Limb (tissue), 2 donors: ENCODE results near the gene TMEM132C.
A peak's percentile ranks its signal among the peaks of the same experiment; 100 is the strongest.

ENCODE experiments used
- DNase-seq, 2 donors: peaks; one replicate each; pipeline ENCODE4 v3.0.0-alpha.2; 2016; ENCODE audit errors: extremely low spot score in 2 of 2

The TMEM132C gene

DNA sequence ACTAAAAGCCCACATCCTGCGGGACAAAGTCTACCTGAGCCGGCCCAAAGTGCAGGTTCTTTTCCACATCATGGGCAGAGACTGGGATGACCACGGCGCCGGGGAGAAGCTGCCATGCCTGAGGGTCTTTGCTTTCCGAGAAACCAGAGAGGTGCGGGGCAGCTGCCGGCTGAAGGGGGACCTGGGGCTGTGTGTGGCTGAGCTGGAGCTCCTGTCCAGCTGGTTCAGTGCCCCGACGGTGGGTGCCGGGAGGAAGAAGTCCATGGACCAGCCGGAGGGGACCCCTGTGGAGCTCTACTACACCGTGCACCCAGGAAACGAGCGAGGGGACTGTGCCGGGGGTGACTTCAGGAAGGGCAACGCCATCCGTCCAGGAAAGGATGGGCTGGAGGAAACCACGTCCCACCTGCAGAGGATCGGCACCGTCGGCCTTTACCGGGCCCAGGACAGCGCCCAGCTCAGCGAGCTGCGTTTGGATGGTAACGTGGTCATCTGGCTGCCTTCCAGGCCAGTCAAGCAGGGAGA, 148.1 kb downstream of the TMEM132C start:
- no peak for DNase-seq

DNA sequence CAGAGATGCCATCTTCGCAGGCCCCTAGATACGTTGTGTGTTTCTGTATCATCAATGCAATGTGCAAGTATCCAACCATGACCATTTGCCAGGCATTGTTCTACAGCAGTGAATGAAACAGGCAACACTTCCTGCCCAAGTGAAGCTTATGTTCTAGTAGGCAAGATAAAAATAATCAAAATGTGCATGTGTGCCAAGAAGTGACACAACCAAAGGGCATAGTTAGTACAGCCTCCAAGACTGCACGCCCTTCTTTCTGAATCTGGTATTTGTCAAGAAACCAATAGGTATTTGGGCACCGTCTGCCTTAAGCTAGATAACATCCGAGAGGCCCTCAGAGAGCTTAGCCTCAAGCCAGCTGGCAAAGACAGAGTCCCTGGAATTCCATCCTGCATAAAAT, 152.0 kb downstream of the TMEM132C start:
- DNase-seq: no peak

DNA sequence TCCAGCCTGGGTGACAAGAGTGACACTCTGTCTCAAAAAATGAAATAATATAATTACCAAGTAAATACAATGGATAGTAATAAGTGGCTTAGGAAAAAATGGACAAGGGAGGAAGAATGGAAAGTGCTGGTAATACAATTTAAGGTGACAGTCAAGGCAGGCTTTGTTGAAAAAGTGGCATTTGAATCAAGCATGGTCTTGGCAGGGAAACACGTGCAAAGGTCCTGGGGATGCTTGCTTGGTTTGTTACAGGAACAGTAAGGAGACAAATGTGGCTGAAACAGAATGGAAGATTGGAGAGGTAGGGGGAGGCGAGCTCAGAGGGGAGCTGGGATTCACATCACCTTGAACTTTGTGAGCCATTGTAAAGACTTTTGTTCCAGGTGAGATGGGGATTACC, 153.2 kb downstream of the TMEM132C start:
- DNase-seq: no peak

DNA sequence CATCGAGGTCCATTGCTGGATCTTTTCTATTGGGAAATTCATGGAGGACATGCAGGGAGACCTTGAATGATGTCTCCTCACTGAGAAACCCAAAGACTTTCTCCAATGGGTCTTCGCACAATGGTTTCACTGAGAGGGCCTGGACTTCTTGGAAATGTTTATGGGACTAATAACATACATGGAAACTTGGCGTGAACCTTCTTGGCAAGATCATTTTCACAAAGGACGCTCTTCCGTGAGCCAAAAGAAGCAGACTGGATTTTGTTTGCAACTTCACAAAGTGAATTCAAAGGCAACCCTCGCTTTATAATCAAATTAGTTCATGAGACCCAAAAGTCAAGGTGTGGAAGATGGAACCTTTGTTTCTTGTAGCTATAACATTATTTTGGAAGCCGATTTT, 154.4 kb downstream of the TMEM132C start:
- DNase-seq: peak in 1 of 2 donors; percentile 53

DNA sequence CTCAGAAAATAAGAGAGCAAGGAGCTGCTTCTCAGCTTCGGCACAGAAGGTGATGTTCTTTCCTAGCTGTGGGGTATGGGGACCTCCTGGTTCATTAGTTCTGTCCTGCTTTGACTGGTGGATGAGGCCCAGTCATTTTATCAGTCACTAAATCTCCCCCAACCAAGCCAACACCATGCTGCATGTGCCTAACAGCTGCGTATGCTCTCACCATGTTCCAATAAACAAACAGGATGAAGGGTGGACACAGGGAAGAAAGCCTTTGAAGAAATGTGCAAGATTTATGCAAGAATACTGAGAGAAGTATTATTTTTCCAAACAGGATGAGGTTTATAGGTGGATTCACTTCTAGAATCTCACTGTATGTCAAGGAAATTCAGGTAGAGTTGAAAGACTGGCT, 156.2 kb downstream of the TMEM132C start:
- DNase-seq: no peak

DNA sequence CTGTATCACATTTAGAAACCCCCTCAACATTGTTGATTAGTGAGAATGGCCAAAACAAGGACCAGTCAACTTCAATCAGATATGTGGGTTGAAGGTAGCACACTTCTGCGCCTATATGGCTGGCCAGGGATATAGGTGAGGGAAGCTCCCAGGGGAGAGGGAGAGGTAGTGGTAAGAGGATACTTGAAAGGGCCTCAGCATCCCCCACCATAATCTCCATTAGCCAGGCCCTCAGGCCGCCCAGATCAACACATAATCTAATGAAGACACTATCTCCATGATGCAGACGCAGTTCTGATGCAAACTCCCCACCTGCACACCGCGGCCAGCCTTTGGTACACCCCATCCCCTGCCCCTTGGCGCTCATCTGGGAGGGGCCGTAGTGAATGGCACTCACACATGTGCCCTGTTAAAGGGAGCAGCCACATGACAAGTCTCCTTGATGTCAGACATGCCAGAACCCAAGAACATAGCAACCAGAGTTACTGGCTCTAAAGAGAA, 158.0 kb downstream of the TMEM132C start:
- no peak for DNase-seq

DNA sequence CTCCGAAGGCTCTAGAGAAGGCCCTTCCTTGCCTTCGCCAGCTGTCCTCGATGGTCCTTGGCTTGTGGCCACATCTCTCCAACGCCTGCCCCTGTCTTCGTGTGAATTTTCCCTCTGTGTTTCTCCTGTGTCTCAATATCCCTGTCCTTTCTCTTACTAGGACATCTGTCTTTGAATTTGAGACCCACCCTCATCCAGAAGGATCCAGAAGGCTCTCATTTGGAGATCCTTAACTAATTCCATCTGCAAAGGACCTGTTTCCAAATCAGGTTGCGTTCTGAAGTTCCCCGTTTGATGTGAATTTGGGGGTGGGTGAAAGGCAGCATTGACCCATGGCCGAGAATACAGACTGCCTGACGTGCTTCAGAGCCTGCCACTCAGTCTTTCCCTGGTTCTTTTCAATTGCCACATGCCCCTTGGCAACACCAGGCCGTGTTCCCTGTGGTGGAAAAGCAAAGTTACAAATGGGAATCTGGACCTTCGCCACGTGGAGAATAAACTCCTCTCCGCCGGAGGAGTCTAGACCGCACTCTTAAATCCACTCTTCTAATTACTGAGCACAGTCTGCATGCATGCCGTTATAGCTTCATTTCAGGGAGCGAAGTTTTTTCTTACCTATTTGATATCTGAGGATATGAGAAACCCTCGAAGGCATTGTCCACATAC, 158.8 kb downstream of the TMEM132C start:
- peak in 1 of 2 donors; percentile 28 for DNase-seq

DNA sequence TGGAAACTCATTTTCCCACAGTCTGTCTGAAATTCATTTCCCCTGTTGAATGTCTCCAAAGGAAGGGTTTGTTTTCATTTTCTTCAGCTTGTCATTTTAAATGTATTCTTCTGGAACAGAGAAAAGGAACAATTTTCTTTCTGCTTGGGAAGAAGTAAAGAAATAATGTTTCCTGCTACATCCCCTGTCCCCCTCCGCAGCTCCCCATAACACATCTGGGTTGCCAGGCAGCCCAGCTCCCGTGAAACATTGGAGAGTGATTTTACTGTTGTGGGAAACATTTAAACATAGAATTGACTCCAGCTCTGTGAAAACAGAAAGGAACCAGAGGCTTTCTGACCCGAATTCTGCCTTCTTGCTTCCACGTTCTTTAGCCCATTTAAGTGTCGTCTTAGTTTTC, 159.5 kb downstream of the TMEM132C start:
- peak; percentile 67 to 75 for DNase-seq

DNA sequence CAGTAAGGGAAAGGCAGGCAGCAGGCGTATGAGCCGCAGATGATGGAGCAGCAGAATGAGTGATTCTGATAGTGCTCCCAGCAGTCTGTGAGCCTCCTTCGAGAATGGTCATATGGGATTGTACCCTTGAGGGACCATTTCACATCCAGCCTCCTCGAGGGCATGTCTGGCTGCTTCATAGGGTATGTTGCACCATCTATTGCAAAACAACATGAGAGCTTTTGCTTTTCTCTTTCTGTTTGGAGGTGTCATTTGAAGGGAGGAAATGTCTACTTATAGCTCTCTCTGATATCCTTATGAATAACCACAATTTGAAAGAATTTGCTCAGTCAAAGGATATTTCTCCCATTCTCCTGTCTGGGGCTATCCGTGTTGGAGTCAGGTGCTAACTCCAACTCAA, 172.8 kb downstream of the TMEM132C start:
- DNase-seq: no peak

DNA sequence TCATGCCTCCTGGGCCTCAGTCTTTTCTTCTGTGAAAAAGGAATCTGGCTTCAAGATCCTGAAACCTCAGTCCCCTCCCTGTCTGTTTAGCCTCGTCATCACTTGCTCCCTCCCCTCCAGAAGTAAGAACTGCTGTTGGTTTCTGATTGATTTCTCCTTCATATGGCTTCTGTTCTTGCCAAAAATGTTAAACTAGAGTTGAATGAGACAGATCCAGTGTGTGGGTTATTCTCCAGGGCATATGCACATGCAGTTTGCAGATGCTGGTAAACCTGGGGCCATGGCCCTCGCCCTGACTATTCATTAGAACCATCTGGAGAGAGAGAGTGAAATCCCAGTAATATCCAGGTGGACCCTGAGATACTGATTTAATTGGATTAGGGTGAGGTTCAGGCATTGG, 175.1 kb downstream of the TMEM132C start:
- DNase-seq: peak in 1 of 2 donors; percentile 30

DNA sequence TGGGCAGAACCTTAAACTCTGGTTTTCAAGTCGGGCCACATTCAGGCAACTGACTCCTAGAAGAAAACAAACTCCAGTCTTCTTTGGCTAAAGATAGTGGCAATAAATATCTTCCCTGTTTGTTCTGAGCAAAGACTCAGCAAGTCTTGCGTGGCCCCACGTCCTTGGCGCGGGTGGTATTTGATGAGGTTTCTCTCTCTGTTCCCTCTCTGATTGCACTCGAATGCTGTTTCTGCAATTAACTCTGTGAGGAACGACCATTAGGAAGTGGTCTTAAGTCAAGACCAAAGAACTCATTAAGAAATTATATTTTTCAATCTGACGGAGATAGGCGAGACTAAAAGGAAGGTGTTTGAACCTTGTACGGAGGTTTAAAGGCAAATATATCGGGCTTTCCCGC, 177.6 kb downstream of the TMEM132C start:
- DNase-seq: no peak

DNA sequence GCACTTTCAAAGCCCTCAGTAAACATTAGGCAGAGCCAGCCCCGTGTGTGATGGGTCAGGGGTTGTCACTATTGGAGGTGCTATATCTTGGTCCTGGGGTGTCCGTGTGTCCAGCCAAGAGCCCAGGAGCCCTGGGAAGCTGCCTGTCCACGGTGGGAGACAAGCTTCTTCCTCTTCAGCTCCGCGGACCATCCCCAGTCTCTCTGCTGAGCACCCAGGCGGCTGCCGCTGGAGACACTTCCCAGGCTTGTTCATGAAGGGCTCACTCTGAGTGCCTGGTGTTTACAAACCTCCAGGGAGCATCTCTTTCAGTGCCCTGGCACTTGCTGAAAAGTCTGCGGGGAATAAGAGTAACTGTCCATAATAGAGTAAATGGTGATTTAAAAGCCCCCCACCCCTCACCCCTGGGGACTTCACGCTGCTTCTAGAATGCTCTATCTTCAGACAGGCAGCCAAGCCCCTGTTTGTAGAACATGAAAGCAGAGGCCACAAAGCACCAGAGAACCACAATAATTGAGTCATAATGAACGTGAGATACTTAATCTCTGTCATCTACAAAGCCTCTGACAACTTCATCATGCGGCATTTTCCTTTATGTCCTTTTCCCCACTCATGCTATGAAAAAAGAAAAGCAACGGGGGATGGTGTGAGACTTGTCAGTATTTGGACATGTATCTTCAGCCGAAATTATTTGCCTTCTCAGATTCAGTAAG, 178.6 kb downstream of the TMEM132C start:
- no peak for DNase-seq

DNA sequence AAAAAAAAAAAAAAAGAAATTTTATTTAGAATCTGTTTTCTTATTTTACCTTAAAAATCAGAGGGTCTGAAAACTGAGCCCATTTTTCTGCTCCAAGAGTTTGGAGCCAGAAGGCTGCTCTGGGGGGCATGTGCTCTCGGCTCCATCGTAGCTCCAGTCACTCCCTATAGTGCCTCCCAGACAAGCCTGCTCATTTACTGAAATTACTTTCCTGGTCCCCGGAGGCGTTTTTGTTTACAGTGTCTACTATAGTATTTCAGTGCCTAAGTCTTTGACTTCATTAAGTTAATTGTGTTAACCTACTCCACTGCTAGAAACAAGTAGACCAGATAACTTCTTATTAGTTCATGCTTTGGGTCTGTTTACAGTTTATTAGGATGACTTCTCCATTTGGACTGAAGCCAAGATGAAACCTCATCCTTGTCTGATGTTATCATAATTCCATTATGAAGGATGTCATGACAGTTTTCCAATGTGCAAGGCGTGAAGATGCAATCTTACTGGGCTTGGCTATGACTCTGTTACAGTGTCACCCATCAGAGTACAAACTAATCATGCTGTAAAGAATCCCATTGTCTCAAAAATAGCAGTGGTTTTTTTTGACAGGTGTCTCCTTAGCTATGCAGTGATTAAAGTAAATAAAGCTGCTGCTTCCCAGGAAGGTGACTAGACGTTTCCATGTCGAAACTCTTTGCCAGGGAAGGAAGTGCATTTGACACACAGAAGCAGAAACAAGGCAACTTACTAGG, 182.3 kb downstream of the TMEM132C start:
- no peak for DNase-seq

DNA sequence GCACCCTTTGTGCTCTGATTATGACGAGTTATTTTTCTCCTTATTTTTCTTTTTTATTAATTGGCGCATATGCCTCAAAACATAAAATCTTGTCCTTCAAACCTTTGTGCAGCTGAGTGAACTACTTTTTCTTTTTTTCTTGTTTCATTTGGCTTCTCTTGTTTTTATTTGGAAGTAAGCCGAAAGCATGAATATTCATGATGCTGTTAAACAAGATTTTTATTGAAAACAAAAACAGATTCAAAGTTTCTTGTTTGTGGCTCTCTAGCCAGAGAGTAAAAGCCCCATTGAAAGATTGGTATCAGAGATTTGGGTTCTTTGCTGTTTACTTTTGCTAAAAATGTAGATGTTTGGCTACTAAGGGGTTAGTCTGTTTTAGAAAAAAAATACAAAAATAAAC, 183.8 kb downstream of the TMEM132C start:
- DNase-seq: no peak

DNA sequence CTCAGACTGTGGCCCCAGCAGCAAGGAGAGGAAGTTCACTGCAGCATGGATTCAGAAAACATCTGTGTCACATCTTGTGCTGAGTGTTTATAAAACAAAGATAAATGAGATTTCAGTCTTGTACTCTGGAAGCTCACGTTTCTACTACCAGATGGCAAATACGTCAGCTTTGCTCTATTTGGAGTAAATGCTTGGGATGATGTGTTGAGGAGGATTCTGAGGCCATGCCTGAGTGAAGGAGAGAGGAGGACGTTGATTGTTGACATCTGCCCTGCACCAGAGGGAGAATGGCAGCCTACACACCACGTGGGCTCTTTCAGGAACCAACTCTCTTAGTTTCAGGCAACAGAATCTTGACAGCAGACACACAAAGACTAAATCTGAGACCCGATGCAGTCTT, 188.9 kb downstream of the TMEM132C start:
- DNase-seq: peak in 1 of 2 donors; percentile 62

DNA sequence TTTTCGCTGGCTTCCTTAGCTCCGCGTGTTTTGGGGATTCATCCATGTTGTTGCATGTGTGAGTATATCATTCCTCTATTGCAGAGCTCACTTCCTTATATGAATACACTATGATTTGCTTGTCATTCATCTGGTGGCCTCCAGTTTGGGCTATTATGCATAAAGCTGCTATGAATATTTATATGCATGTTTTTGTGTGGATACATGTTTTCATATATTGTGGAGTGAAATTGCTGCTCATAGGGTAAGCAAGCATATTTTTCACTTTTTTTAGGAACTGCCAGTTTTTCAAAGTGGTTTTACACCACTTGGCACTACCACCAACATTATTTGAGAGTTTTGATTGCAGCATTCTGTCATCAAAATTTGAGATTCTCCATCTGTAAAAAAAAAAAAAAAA, 190.0 kb downstream of the TMEM132C start:
- DNase-seq: no peak

DNA sequence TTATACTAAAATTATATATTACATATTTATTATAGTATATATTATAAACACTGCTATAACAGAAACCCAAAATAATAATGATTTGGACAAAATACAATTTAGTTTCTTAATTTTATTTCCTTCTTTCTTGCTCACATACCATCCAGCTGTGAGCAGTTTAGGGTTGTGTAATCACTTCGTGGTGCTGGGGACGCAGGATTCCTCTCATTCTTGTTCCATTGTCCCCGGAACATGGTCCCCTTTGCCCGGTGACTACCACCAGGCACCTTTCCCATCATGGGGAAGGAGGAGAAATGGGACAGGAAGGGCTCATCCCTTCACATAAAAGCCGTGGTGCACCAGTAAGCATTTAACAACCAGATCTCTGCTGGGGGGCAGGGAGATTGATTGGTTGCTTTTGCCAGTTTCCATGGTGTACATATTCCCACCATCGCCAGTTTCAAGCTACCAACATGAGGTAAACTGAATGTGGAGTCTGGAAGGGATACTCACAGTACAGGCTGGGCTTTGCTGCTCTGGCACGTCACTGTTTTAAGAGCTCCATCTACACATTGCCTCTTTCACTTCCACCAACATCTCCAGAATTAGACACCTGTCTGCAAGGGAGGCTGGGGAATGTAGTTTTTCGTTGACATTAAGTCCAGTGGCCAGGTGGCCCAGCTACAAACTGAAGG, 191.5 kb downstream of the TMEM132C start:
- DNase-seq: no peak

DNA sequence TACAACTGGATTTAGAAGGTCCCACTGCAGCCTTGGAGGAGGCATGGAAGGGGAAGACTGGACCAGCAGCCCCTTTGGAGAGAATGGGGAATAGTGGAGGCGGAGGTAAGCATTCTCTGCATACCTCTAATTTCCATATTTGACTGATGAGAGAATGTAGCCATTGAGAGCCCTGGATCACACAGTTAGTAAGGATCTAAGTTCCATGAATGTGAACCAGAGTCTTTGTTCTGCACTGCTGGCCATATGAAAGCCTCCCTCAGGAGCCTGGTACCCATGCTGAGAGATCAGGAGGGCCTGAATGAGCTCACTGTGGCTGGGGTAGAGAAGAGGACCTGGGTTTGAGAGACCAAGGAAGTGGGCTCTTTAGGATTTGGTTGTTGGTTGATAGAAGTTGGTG, 192.1 kb downstream of the TMEM132C start:
- no peak for DNase-seq

DNA sequence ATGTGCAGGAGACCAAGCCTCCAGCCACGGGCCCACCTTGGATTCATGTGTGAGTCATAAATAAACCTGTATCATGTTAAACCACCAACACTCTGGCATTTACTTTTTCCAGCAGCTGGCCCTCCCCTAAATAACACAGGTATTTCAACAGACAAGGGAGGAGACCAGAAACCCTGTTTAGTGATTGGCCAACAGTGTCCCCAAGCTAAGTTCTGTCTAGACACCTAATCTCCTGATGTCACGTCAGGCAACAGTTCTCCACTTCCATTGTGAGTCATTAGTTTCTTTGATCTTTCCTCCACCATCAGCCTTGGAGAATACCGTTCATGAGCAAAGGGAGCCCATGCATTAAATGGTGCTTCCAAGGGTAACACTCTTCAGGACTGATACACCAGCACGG, 196.9 kb downstream of the TMEM132C start:
- DNase-seq: no peak

DNA sequence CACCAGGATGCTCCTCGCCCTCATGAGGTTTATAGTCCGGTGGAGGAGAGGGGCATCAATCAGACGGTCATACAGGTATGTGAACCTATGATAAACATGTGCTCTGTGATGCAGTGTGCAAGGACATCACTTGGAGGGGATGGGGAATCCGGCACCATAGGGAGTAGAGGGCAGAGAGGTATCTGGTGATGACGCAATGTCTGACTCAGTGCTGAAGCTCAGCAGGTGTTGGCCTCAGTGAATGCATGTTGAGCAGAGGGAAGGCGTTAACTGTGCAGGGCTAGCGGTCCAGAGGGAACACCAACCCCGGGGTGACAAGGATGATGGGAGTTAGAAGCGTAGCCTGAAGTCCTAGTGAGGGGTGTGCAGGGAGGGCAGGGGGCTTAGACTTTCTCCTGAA, 200.9 kb downstream of the TMEM132C start:
- DNase-seq: no peak

DNA sequence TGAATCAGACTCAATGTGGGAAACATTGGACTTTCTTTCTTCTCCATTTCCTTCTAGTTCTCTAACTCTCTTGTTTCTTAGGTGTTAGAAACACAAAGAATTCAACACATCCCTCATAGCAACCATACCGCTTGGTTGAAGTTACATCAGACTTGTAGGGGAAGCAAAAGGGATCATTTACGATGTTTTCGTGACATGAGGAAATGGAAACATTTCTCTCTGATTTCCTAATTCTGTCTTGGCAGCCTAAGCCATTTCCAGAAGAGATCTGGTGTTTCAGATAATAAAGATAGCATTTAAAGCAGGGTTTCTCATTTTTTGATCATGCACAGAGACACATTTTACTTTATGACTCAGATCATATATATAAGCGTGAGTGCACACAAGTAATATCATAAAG, 202.0 kb downstream of the TMEM132C start:
- DNase-seq: peak in 1 of 2 donors; percentile 58

DNA sequence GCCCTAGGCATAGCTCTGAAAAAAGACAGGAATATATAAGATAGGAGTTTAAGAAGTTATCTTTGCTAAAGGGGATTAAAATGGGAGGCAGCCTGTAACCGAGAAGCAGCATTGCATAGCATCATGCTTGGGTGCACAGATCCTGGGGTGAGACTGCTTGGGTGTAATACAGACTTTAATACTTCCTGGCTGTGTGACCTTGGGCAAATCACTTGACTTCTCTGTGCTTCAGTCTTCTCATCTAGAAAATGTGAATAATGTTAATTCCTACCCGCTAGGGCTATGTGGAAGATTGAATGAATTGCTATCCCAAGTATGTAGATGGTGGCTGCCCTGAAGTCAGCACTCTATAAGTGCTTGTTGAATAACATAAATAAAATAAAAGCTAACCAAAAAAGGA, 204.5 kb downstream of the TMEM132C start:
- no peak for DNase-seq
